Measurements from ENCODE around the gene CYTH3.
"Not testable (repeated sequence)": the region's sequence is repeated elsewhere in the genome, so short reads cannot be mapped to it uniquely, and the experiment has no call there.

The CYTH3 gene

GRCh38 chr7:6210621-6211372 lies 61.6 kb downstream of the CYTH3 start:
- H3K4me3 ChIP-seq (ENCODE audit: low read length), result no peak overlapping the region

DNA sequence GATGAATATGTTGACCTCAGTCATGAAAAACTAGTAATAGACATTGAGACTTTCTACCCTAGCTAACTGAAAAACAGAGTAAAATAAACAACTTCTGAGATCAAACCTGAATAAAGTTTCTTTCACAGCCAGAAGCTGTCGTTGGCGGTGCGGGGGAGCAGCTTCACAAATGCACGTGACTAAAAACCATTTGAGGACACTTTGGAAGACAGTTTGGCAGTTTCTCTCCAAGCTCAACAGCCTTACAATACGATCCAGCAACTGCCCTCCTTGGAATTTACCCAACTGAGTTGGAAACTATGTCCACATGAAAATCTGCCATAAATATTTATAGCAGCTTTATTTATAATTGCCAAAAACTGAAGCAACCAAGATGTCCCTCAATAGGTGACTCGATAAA lies 63.1 kb downstream of the CYTH3 start:
- Histone ChIP-seq H3K9ac (ENCODE audit: low read length) (no peak overlapping the region), H3K4me1 (ENCODE audit: control insufficient read depth, insufficient read depth, low read length) (peaks cover 4% of the 10 kb centered on the region), H3K4me3 (ENCODE audit: low read length) (no peak overlapping the region)

More at GRCh38 chr7:6210621-6211372, 61.6 kb downstream of the CYTH3 start:
- Histone ChIP-seq H3K4me1 (ENCODE audit: control insufficient read depth, insufficient read depth, low read length) (peaks cover 4% of the 10 kb centered on the region), H3K9ac (ENCODE audit: low read length) (no peak overlapping the region), H3K27me3 (ENCODE audit: control insufficient read depth, insufficient read depth, low read length) (no peaks in the 10 kb centered on the region), H3K27ac (ENCODE audit: low read depth, low read length) (no peak overlapping the region), H3K36me3 (ENCODE audit: control insufficient read depth, insufficient read depth, low read length) (no peaks in the 10 kb centered on the region)

GRCh38 chr7:6208573-6209328 lies 63.7 kb downstream of the CYTH3 start:
- H3K36me3 ChIP-seq (ENCODE audit: control insufficient read depth, insufficient read depth, low read length), result no peaks in the 10 kb centered on the region
- H3K9ac ChIP-seq (ENCODE audit: low read length), result no peak overlapping the region
- peaks cover 4% of the 10 kb centered on the region for H3K4me1 ChIP-seq (ENCODE audit: control insufficient read depth, insufficient read depth, low read length)
- no peaks in the 10 kb centered on the region for H3K27me3 ChIP-seq (ENCODE audit: control insufficient read depth, insufficient read depth, low read length)
- no peak overlapping the region for H3K4me3 ChIP-seq (ENCODE audit: low read length)
- no peak overlapping the region for H3K27ac ChIP-seq (ENCODE audit: low read depth, low read length)

More for the DNA sequence above, 63.1 kb downstream of the CYTH3 start:
- Histone ChIP-seq H3K27me3 (ENCODE audit: control insufficient read depth, insufficient read depth, low read length) (no peaks in the 10 kb centered on the region), H3K36me3 (ENCODE audit: control insufficient read depth, insufficient read depth, low read length) (no peaks in the 10 kb centered on the region), H3K27ac (ENCODE audit: low read depth, low read length) (no peak overlapping the region)

DNA sequence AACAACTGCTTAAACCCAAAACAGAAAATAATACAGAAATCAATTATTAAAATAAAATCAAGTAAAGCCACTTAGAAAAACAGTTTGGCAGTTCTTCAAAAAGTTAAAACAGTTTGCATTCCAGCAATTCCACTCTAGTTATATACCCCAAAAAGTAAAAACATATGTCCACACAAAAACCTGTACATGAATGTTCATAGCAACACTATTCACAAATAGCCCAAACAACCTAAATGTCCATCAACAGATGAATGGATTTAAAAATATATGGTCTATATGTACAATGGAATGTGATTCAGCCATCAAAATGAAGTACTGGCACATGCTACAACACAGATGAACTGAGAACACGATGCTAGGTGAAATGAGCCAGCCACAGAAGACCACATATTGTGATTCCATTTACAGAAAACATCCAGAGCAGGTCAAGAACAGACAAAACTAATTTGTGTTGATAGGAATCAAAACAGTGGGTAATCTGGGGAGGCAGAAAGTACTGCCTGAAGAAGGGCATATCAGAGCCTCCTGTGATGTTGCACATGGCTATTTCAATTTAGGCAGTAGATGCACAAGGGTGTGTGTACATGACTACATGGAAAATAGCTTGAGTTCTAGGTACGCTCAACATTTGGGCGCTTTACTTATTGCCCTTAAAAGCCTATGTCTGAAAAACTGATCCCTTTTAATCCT lies 66.3 kb downstream of the CYTH3 start:
- H3K27ac ChIP-seq (ENCODE audit: low read depth, low read length), result no peak overlapping the region
- no peaks in the 10 kb centered on the region for H3K27me3 ChIP-seq (ENCODE audit: control insufficient read depth, insufficient read depth, low read length)

DNA sequence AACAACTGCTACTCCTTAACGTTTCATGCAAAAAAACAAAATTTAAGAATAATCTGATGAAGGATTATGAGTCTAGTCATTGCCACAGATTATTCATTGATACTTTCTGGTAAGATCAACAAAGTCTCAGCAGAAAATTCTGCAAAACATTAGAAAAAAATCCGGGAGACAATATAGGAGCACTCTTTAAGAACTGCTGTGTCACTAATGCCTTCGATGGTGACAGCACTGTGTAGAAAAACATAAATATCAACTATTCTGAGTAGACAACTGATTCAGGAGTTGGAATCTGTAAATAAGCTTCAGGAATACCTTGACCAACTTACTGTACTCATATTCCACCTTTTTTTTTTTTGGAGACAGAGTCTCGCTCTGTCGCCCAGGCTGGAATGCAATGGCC lies 69.0 kb downstream of the CYTH3 start:
- Histone ChIP-seq H3K27ac (ENCODE audit: low read depth, low read length) (no peak overlapping the region), H3K9ac (ENCODE audit: low read length) (no peak overlapping the region), H3K4me1 (ENCODE audit: control insufficient read depth, insufficient read depth, low read length) (peaks cover 3% of the 10 kb centered on the region), H3K4me3 (ENCODE audit: low read length) (no peak overlapping the region), H3K36me3 (ENCODE audit: control insufficient read depth, insufficient read depth, low read length) (no peaks in the 10 kb centered on the region), H3K27me3 (ENCODE audit: control insufficient read depth, insufficient read depth, low read length) (no peaks in the 10 kb centered on the region)

More for the DNA sequence above, 66.3 kb downstream of the CYTH3 start:
- Histone ChIP-seq H3K4me1 (ENCODE audit: control insufficient read depth, insufficient read depth, low read length) (peaks cover 4% of the 10 kb centered on the region), H3K36me3 (ENCODE audit: control insufficient read depth, insufficient read depth, low read length) (no peaks in the 10 kb centered on the region), H3K9ac (ENCODE audit: low read length) (no peak overlapping the region), H3K4me3 (ENCODE audit: low read length) (no peak overlapping the region)

DNA sequence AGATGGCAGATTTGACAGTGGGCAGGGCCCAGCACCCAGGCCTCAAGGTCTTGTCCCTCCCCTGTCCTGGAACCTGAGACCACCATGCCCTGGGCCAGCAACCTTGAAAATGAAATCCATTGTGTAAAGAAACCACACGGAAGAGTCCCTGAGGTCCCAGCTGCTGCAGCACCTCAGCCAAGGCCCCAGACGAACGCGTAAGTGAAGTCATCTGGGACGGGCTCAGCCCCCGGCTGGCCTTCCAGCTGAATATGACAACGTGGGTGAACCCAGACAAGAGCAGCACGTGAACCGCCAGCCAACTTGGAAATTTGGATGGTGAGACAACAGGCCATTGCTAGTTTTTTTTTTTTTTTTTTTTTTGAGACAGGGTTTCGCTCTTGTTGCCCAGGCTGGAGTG lies 70.3 kb downstream of the CYTH3 start:
- Histone ChIP-seq H3K27me3 (ENCODE audit: control insufficient read depth, insufficient read depth, low read length) (no peaks in the 10 kb centered on the region), H3K9ac (ENCODE audit: low read length) (no peak overlapping the region), H3K27ac (ENCODE audit: low read depth, low read length) (no peak overlapping the region), H3K36me3 (ENCODE audit: control insufficient read depth, insufficient read depth, low read length) (no peaks in the 10 kb centered on the region), H3K4me3 (ENCODE audit: low read length) (no peak overlapping the region), H3K4me1 (ENCODE audit: control insufficient read depth, insufficient read depth, low read length) (no peaks in the 10 kb centered on the region)

- no peaks in the 10 kb centered on the region for H3K36me3 ChIP-seq (ENCODE audit: control insufficient read depth, insufficient read depth, low read length)
- no peak overlapping the region for H3K27ac ChIP-seq (ENCODE audit: low read depth, low read length)
- H3K27me3 ChIP-seq (ENCODE audit: control insufficient read depth, insufficient read depth, low read length), result no peaks in the 10 kb centered on the region
- H3K9ac ChIP-seq (ENCODE audit: low read length), result no peak overlapping the region
- no peak overlapping the region for H3K4me3 ChIP-seq (ENCODE audit: low read length)
- H3K4me1 ChIP-seq (ENCODE audit: control insufficient read depth, insufficient read depth, low read length), result no peaks in the 10 kb centered on the region
These were observed 71.5 kb downstream of the CYTH3 start for GRCh38 chr7:6200971-6201370.

GRCh38 chr7:6198689-6199595 lies 73.5 kb downstream of the CYTH3 start:
- H3K27ac ChIP-seq (ENCODE audit: low read depth, low read length), result no peak overlapping the region
- H3K9ac ChIP-seq (ENCODE audit: low read length), result no peak overlapping the region
- H3K4me1 ChIP-seq (ENCODE audit: control insufficient read depth, insufficient read depth, low read length), result no peaks in the 10 kb centered on the region
- no peaks in the 10 kb centered on the region for H3K27me3 ChIP-seq (ENCODE audit: control insufficient read depth, insufficient read depth, low read length)
- no peaks in the 10 kb centered on the region for H3K36me3 ChIP-seq (ENCODE audit: control insufficient read depth, insufficient read depth, low read length)
- H3K4me3 ChIP-seq (ENCODE audit: low read length), result no peak overlapping the region

- H3K4me3 ChIP-seq (ENCODE audit: low read length), result no peak overlapping the region
- no peaks in the 10 kb centered on the region for H3K4me1 ChIP-seq (ENCODE audit: control insufficient read depth, insufficient read depth, low read length)
- no peak overlapping the region for H3K9ac ChIP-seq (ENCODE audit: low read length)
- no peaks in the 10 kb centered on the region for H3K27me3 ChIP-seq (ENCODE audit: control insufficient read depth, insufficient read depth, low read length)
- H3K27ac ChIP-seq (ENCODE audit: low read depth, low read length), result no peak overlapping the region
- no peaks in the 10 kb centered on the region for H3K36me3 ChIP-seq (ENCODE audit: control insufficient read depth, insufficient read depth, low read length)
These were observed 74.4 kb downstream of the CYTH3 start for GRCh38 chr7:6197801-6198551.

GRCh38 chr7:6193709-6194108 lies 78.7 kb downstream of the CYTH3 start:
- H3K27ac ChIP-seq (ENCODE audit: low read depth, low read length), result no peak overlapping the region
- no peaks in the 10 kb centered on the region for H3K27me3 ChIP-seq (ENCODE audit: control insufficient read depth, insufficient read depth, low read length)
- no peak overlapping the region for H3K9ac ChIP-seq (ENCODE audit: low read length)
- no peaks in the 10 kb centered on the region for H3K36me3 ChIP-seq (ENCODE audit: control insufficient read depth, insufficient read depth, low read length)
- H3K4me3 ChIP-seq (ENCODE audit: low read length), result no peak overlapping the region
- no peaks in the 10 kb centered on the region for H3K4me1 ChIP-seq (ENCODE audit: control insufficient read depth, insufficient read depth, low read length)

- not testable (repeated sequence) for H3K4me3 ChIP-seq (ENCODE audit: low read length); H3K9ac ChIP-seq (ENCODE audit: low read length); H3K27ac ChIP-seq (ENCODE audit: low read depth, low read length); H3K36me3 ChIP-seq (ENCODE audit: control insufficient read depth, insufficient read depth, low read length); H3K27me3 ChIP-seq (ENCODE audit: control insufficient read depth, insufficient read depth, low read length); H3K4me1 ChIP-seq (ENCODE audit: control insufficient read depth, insufficient read depth, low read length)
These were observed 81.9 kb downstream of the CYTH3 start for GRCh38 chr7:6190563-6190962.
